GM10266 (cell line): ENCODE data around the gene KRT28.

Source experiments
- DNase-seq: peaks from one replicate; pipeline ENCODE4 v3.0.0; 2012; ENCODE audit errors: extremely low spot score
- TF ChIP-seq, protein P1 (sequence below): IDR thresholded peaks from 2 replicates; pipeline ENCODE4 v1.5.1; 2012; ENCODE audit warnings: mild to moderate bottlenecking, low read depth; ENCODE audit not compliant: control insufficient read depth, insufficient read depth; ENCODE audit errors: missing control alignments

KRT28 gene

GRCh38 chr17:40825599-40825998, 25.8 kb upstream of the KRT28 start:
- DNase-seq, result no peak
- TF ChIP-seq, protein P1, sequence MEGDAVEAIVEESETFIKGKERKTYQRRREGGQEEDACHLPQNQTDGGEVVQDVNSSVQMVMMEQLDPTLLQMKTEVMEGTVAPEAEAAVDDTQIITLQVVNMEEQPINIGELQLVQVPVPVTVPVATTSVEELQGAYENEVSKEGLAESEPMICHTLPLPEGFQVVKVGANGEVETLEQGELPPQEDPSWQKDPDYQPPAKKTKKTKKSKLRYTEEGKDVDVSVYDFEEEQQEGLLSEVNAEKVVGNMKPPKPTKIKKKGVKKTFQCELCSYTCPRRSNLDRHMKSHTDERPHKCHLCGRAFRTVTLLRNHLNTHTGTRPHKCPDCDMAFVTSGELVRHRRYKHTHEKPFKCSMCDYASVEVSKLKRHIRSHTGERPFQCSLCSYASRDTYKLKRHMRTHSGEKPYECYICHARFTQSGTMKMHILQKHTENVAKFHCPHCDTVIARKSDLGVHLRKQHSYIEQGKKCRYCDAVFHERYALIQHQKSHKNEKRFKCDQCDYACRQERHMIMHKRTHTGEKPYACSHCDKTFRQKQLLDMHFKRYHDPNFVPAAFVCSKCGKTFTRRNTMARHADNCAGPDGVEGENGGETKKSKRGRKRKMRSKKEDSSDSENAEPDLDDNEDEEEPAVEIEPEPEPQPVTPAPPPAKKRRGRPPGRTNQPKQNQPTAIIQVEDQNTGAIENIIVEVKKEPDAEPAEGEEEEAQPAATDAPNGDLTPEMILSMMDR, result no peak

GRCh38 chr17:40824015-40824832, 24.5 kb upstream of the KRT28 start:
- TF ChIP-seq, protein P1, result no peak
- no peak for DNase-seq

GRCh38 chr17:40822132-40822812, 22.5 kb upstream of the KRT28 start, which contains the start of gene KRT10:
TSS of gene KRT10 (minus strand) at chr17:40822614. CDS start at chr17:40822585, 29 bp downstream.
- TF ChIP-seq, protein P1, result no peak

GRCh38 chr17:40821536-40821935, 21.8 kb upstream of the KRT28 start:
- no peak for DNase-seq
- TF ChIP-seq, protein P1, result no peak

More at GRCh38 chr17:40822132-40822812, 22.5 kb upstream of the KRT28 start, which contains the start of gene KRT10:
- DNase-seq, result no peak

GRCh38 chr17:40820228-40820838, 20.6 kb upstream of the KRT28 start:
- TF ChIP-seq, protein P1, result no peak
- no peak for DNase-seq

DNA sequence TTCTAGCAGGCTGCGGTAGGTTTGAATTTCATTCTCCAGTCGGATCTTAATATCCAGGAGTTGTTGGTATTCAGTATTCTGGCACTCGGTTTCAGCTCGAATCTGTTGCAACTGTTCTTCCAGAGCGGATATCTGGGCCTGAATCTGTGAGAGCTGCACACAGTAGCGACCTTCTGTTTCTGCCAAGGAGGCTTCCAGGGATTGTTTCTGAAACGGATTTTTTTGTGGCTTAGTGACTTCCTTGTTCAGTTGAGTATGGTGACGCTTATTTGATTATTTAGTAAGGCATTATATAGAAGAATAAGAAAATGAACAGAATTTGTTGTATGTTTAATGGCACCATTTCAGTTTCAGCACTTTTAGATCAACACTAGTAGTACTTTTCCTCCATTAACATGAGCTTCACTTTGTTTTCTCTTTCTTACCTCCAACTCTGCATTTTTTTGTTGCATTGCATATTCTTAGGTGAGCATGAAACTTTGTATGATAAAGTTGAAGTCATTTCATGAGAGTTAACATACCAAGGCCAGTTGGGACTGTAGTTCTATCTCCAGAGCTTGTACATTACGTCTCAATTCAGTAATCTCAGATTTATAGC, 19.9 kb upstream of the KRT28 start:
- TF ChIP-seq, protein P1, result no peak
- DNase-seq, result no peak
